OCI-LY1 (cell line): Measurements from ENCODE around the gene ARAF.

Source experiments
- CTCF ChIP-seq: fragments of 200-600 bp; sonication (generic), shearing (Covaris generic); IDR thresholded peaks from 2 replicates; pipeline ENCODE4 v1.5.1; 2017; ENCODE audit warnings: mild to moderate bottlenecking, antibody characterized with exemption, low read length, moderate library complexity, mixed read lengths
- EZH2 ChIP-seq: fragments of 200-600 bp; sonication (generic), shearing (Covaris generic); IDR thresholded peaks from 2 replicates; pipeline ENCODE4 v1.8.0; 2017; ENCODE audit warnings: borderline replicate concordance, mixed run types, mild to moderate bottlenecking, antibody characterized with exemption, low read length, moderate library complexity, mixed read lengths

GRCh38 chrX:47597222-47597621, 36.2 kb downstream of the ARAF start:
- TF ChIP-seq EZH2 = no peak
- TF ChIP-seq CTCF = no peak
